IMR-90 (cell line): ENCODE results near the gene HEATR1. TPM values are rescaled to one million over a fixed set of nuclear protein-coding genes. Genes with fewer than 3 reads are reported as not detected.

Source experiments
- ATAC-seq: fragments of 200-7000 bp; cut with Tn5 transposase; 2 replicates; pipeline ENCODE4 v1.9.1; 2020; ENCODE audit warnings: low read depth, mild to moderate bottlenecking, moderate library complexity
- BruUV-seq: library from RNA; stranded (reverse); fragments of 400-500 nt; replicated peaks from 2 replicates; lab custom pipeline; 2021; lab: Mats Ljungman, UMichigan
- CTCF ChIA-PET: fragments of 300-600 bp; formaldehyde crosslinking; extraction: SDS; loops from one replicate; lab custom pipeline; 2021; ENCODE audit warnings: antibody characterized with exemption; lab: Yijun Ruan, JAX
- POLR2A ChIA-PET: fragments of 300-600 bp; sonication (Branson Sonifier 250); formaldehyde crosslinking; loops from one replicate; lab custom pipeline; 2022; ENCODE audit warnings: antibody characterized with exemption; ENCODE audit not compliant: unreplicated experiment; lab: Charles Lee
- DNase-seq: peaks from one replicate; pipeline ENCODE4 v3.0.0; 2013
- H2AFZ ChIP-seq: replicated peaks from 2 replicates; pipeline ENCODE3; 2013; ENCODE audit warnings: low read length, mild to moderate bottlenecking; ENCODE audit not compliant: poor library complexity
- H2AK5ac ChIP-seq: 2 replicates; pipeline ENCODE4 v1.6.1; 2013; ENCODE audit warnings: low read depth, low read length, inconsistent platforms
- H2AK9ac ChIP-seq: replicated peaks from 2 replicates; pipeline ENCODE3; 2013; ENCODE audit warnings: mild to moderate bottlenecking, low read depth, low read length, moderate library complexity; ENCODE audit not compliant: poor library complexity
- H2BK120ac ChIP-seq: 2 replicates; pipeline ENCODE4 v1.6.1; 2013; ENCODE audit warnings: low read depth, low read length, inconsistent platforms
- H2BK15ac ChIP-seq: 3 replicates; pipeline ENCODE4 v1.6.1; 2013; ENCODE audit warnings: low read depth, low read length, inconsistent platforms
- H2BK20ac ChIP-seq: 2 replicates; pipeline ENCODE4 v1.6.1; 2013; ENCODE audit warnings: low read depth, mild to moderate bottlenecking, inconsistent platforms, low read length, moderate library complexity
- H2BK5ac ChIP-seq: 2 replicates; pipeline ENCODE4 v1.6.1; 2013; ENCODE audit warnings: mild to moderate bottlenecking, low read depth, low read length, inconsistent platforms; ENCODE audit not compliant: poor library complexity, severe bottlenecking
- H3K14ac ChIP-seq: replicated peaks from 2 replicates; pipeline ENCODE4 v1.6.1; 2013; ENCODE audit warnings: low read depth, low read length, inconsistent platforms
- H3K18ac ChIP-seq: 2 replicates; pipeline ENCODE4 v1.6.1; 2013; ENCODE audit warnings: low read depth, low read length, control low read depth
- H3K23ac ChIP-seq: 2 replicates; pipeline ENCODE4 v1.6.1; 2013; ENCODE audit warnings: low read depth, low read length, inconsistent platforms
- H3K27ac ChIP-seq: 2 replicates; pipeline ENCODE4 v1.5.1; 2013; ENCODE audit warnings: mild to moderate bottlenecking, control low read depth, low read length; ENCODE audit not compliant: insufficient read depth
- H3K27me3 ChIP-seq: 2 replicates; pipeline ENCODE4 v1.6.1; 2013; ENCODE audit warnings: low read length; ENCODE audit not compliant: control insufficient read depth, insufficient read depth
- H3K36me3 ChIP-seq: 2 replicates; pipeline ENCODE4 v1.6.1; 2013; ENCODE audit warnings: low read length, mixed read lengths; ENCODE audit not compliant: control insufficient read depth, insufficient read depth
- H3K4ac ChIP-seq: 2 replicates; pipeline ENCODE4 v1.6.1; 2013; ENCODE audit warnings: low read depth, low read length, inconsistent platforms
- H3K4me1 ChIP-seq: 2 replicates; pipeline ENCODE4 v1.6.1; 2013; ENCODE audit warnings: low read length, mixed read lengths; ENCODE audit not compliant: control insufficient read depth, insufficient read depth
- H3K4me2 ChIP-seq: 2 replicates; pipeline ENCODE4 v1.6.1; 2013; ENCODE audit warnings: low read depth, mild to moderate bottlenecking, control low read depth, low read length, moderate library complexity
- H3K4me3 ChIP-seq: 2 replicates; pipeline ENCODE4 v1.5.1; 2013; ENCODE audit warnings: low read depth, mild to moderate bottlenecking, control low read depth, low read length, moderate library complexity; ENCODE audit not compliant: insufficient read depth
- H3K56ac ChIP-seq: 2 replicates; pipeline ENCODE4 v1.6.1; 2013; ENCODE audit warnings: low read length, inconsistent platforms; ENCODE audit not compliant: insufficient read depth; ENCODE audit errors: extremely low read depth
- H3K79me1 ChIP-seq, 2 experiments: 2 replicates each; pipeline ENCODE4 v1.6.1; 2013; ENCODE audit warnings: low read length in 2 of 2, inconsistent platforms in 1 of 2, low read depth in 1 of 2
- H3K9ac ChIP-seq: 2 replicates; pipeline ENCODE4 v1.6.1; 2013; ENCODE audit warnings: low read depth, low read length, control low read depth
- H3K9me1 ChIP-seq: 2 replicates; pipeline ENCODE4 v1.6.1; 2013; ENCODE audit warnings: low read length, inconsistent platforms; ENCODE audit not compliant: insufficient read depth
- H3K9me3 ChIP-seq: 2 replicates; pipeline ENCODE4 v1.6.1; 2013; ENCODE audit warnings: low read length; ENCODE audit not compliant: control insufficient read depth, insufficient read depth
- H4K20me1 ChIP-seq: 2 replicates; pipeline ENCODE4 v1.6.1; 2013; ENCODE audit warnings: low read length, inconsistent platforms; ENCODE audit not compliant: insufficient read depth
- H4K5ac ChIP-seq: 2 replicates; pipeline ENCODE4 v1.6.1; 2013; ENCODE audit warnings: mild to moderate bottlenecking, low read depth, low read length, control low read depth
- H4K8ac ChIP-seq, 2 experiments: 2 replicates each; pipeline ENCODE4 v1.6.1; 2013; ENCODE audit warnings: low read depth in 2 of 2, low read length in 2 of 2, control low read depth in 1 of 2, inconsistent platforms in 1 of 2
- H4K91ac ChIP-seq: 2 replicates; pipeline ENCODE4 v1.6.1; 2013; ENCODE audit warnings: low read depth, low read length, inconsistent platforms; ENCODE audit not compliant: insufficient read depth
- BHLHE40 ChIP-seq: fragments of 150-350 bp; IDR thresholded peaks from 2 replicates; pipeline ENCODE4 v1.6.1; 2016; ENCODE audit warnings: mild to moderate bottlenecking, low read depth, low read length
- CHD1 ChIP-seq: IDR thresholded peaks from 2 replicates; pipeline ENCODE4 v1.6.1; 2012; ENCODE audit warnings: low read depth, low read length, improper control_type of control experiment
- FOS ChIP-seq: fragments of 150-350 bp; IDR thresholded peaks from 2 replicates; pipeline ENCODE4 v1.6.1; 2016; ENCODE audit warnings: low read depth, low read length
- MAFK ChIP-seq: IDR thresholded peaks from 2 replicates; pipeline ENCODE4 v1.6.1; 2012; ENCODE audit warnings: low read depth, low read length, improper control_type of control experiment
- POLR2A ChIP-seq: IDR thresholded peaks from 2 replicates; pipeline ENCODE4 v1.6.1; 2012; ENCODE audit warnings: mild to moderate bottlenecking, low read depth, low read length
- RAD21 ChIP-seq: IDR thresholded peaks from 2 replicates; pipeline ENCODE4 v1.6.1; 2012; ENCODE audit warnings: low read length, improper control_type of control experiment
- RFX5 ChIP-seq: IDR thresholded peaks from 2 replicates; pipeline ENCODE4 v1.8.0; 2012; ENCODE audit warnings: low read depth, mild to moderate bottlenecking, low read length, moderate library complexity
- SMC3 ChIP-seq: fragments of 150-350 bp; IDR thresholded peaks from 2 replicates; pipeline ENCODE4 v1.6.1; 2016; ENCODE audit warnings: low read depth, mild to moderate bottlenecking, antibody characterized with exemption, low read length, moderate library complexity
- WGBS, 2 experiments: methylation state at CpG; one replicate each; pipeline versions ENCODE4 v1.1.5 to v1.1.7; 2013; ENCODE audit warnings: missing lambda C conversion rate in 2 of 2; ENCODE audit not compliant: insufficient read length in 1 of 2; ENCODE audit errors: extremely low coverage in 2 of 2; 5-methylcytosine and 5-hydroxymethylcytosine counted together
- dilution Hi-C: fragments of 300-500 bp; cut with HindIII; formaldehyde crosslinking; loops from one replicate; pipeline ENCODE4 v1.14.3; 2018; ENCODE audit warnings: low sequenced_read_pairs; ENCODE audit not compliant: unreplicated experiment
- in situ Hi-C: fragments of 300-500 bp; cut with MboI; formaldehyde crosslinking; loops from 3 replicates; pipeline ENCODE4 v1.14.3; 2019; ENCODE audit warnings: low sequenced_read_pairs, inconsistent platforms, mixed read lengths
- intact Hi-C: fragments of 100-400 bp; cut with micrococcal nuclease; formaldehyde crosslinking; loops from 2 replicates; pipeline ENCODE4 v1.10.0; 2022
- polyA plus RNA-seq, 3 experiments: library from polyadenylated mRNA; depleted of rRNA; stranded (reverse); fragments of >200 nt; gene quantifications; 2 replicates each; pipeline ENCODE4 v1.2.3, GENCODE V29; 2012; ENCODE audit warnings: low replicate concordance in 1 of 3
- total RNA-seq: library from RNA; depleted of rRNA; stranded (reverse); fragments of >200 nt; gene quantifications from 2 replicates; pipeline ENCODE4 v1.2.3, GENCODE V29; 2012
- TF ChIP-seq, protein P1 (sequence below): fragments of 150-350 bp; IDR thresholded peaks from 2 replicates; pipeline ENCODE4 v1.6.1; 2017; ENCODE audit warnings: mild to moderate bottlenecking, antibody characterized with exemption, low read length, low read depth
- TF ChIP-seq, protein P2 (sequence below): conservative IDR thresholded peaks from 2 replicates; pipeline ENCODE4 v1.5.1; 2012; ENCODE audit warnings: mild to moderate bottlenecking, low read depth, low read length, improper control_type of control experiment
- TF ChIP-seq, protein P3 (sequence below): fragments of 150-350 bp; IDR thresholded peaks from 2 replicates; pipeline ENCODE4 v1.6.1; 2016; ENCODE audit warnings: low read depth, mild to moderate bottlenecking, low read length, moderate library complexity, borderline replicate concordance

The HEATR1 gene
- total and polyA plus RNA-seq, 2 of the 4 experiments (the other 2 are of a cell fraction) = 8.5 to 53.8 TPM

GRCh38 chr1:236536540-236536939 lies 67.8 kb downstream of the HEATR1 start:
- Histone ChIP-seq H4K91ac (no peak overlapping the region), H3K4me1 (peaks cover 7% of the 10 kb centered on the region), H3K14ac (no peak overlapping the region), H3K4me3 (no peak overlapping the region), H2AK9ac (no peak overlapping the region), H3K4ac (no peak overlapping the region), H3K4me2 (no peak overlapping the region), H3K27me3 (no peaks in the 10 kb centered on the region), H2AK5ac (no peak overlapping the region), H3K9me1 (peaks cover 3% of the 10 kb centered on the region; the same call in 1 of the 2 replicates), H2AFZ (no peak overlapping the region), H4K8ac (no peak overlapping the region), H3K9me3 (no peaks in the 10 kb centered on the region), H3K9ac (no peak overlapping the region), H2BK5ac (no peak overlapping the region), H3K36me3 (peaks cover 16% of the 10 kb centered on the region), H3K56ac (no peak overlapping the region), H3K23ac (no peak overlapping the region), H3K18ac (no peak overlapping the region), H3K79me1 (peaks cover 19 to 27% of the 10 kb centered on the region in 2 experiments), H4K5ac (no peak overlapping the region), H4K20me1 (no peaks in the 10 kb centered on the region), H2BK15ac (no peak overlapping the region), H3K27ac (no peak overlapping the region), H2BK20ac (no peak overlapping the region), H2BK120ac (no peak overlapping the region)
- ATAC-seq (no peak), DNase-seq (no peak)
- in situ Hi-C loops = no loop called here
- dilution Hi-C loops = no loop called here
- POLR2A ChIA-PET = no interaction called here
- intact Hi-C loops = no loop called here
- CTCF ChIA-PET = no interaction called here
- no TSS peak for BruUV-seq
- TF ChIP-seq CHD1 (no peak), FOS (no peak), RFX5 (no peak), SMC3 (no peak), MAFK (no peak), BHLHE40 (no peak), POLR2A (no peak), RAD21 (no peak)
- TF ChIP-seq, protein P1, sequence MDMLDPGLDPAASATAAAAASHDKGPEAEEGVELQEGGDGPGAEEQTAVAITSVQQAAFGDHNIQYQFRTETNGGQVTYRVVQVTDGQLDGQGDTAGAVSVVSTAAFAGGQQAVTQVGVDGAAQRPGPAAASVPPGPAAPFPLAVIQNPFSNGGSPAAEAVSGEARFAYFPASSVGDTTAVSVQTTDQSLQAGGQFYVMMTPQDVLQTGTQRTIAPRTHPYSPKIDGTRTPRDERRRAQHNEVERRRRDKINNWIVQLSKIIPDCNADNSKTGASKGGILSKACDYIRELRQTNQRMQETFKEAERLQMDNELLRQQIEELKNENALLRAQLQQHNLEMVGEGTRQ = no peak
- TF ChIP-seq, protein P2, sequence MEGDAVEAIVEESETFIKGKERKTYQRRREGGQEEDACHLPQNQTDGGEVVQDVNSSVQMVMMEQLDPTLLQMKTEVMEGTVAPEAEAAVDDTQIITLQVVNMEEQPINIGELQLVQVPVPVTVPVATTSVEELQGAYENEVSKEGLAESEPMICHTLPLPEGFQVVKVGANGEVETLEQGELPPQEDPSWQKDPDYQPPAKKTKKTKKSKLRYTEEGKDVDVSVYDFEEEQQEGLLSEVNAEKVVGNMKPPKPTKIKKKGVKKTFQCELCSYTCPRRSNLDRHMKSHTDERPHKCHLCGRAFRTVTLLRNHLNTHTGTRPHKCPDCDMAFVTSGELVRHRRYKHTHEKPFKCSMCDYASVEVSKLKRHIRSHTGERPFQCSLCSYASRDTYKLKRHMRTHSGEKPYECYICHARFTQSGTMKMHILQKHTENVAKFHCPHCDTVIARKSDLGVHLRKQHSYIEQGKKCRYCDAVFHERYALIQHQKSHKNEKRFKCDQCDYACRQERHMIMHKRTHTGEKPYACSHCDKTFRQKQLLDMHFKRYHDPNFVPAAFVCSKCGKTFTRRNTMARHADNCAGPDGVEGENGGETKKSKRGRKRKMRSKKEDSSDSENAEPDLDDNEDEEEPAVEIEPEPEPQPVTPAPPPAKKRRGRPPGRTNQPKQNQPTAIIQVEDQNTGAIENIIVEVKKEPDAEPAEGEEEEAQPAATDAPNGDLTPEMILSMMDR = no peak
- TF ChIP-seq, protein P3, sequence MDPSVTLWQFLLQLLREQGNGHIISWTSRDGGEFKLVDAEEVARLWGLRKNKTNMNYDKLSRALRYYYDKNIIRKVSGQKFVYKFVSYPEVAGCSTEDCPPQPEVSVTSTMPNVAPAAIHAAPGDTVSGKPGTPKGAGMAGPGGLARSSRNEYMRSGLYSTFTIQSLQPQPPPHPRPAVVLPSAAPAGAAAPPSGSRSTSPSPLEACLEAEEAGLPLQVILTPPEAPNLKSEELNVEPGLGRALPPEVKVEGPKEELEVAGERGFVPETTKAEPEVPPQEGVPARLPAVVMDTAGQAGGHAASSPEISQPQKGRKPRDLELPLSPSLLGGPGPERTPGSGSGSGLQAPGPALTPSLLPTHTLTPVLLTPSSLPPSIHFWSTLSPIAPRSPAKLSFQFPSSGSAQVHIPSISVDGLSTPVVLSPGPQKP = no peak
- 81% methylated on average over 3 of the region's 5 CpGs; no CpG with 5 or more reads in 1 of the 2 experiments for WGBS, 2 experiments
